HUES6 (cell line): ENCODE results near the gene MYO18B.

Source experiments
- H3K27ac ChIP-seq: 2 replicates; pipeline ENCODE4 v1.7.0; 2013; ENCODE audit warnings: low read depth, mild to moderate bottlenecking, low read length, inconsistent platforms
- H3K27me3 ChIP-seq: 2 replicates; pipeline ENCODE4 v1.6.1; 2013; ENCODE audit warnings: low read length; ENCODE audit not compliant: control insufficient read depth, insufficient read depth
- H3K36me3 ChIP-seq: 2 replicates; pipeline ENCODE4 v1.6.1; 2013; ENCODE audit warnings: low read length; ENCODE audit not compliant: control insufficient read depth, insufficient read depth
- H3K4me1 ChIP-seq: 2 replicates; pipeline ENCODE4 v1.6.1; 2013; ENCODE audit warnings: low read length; ENCODE audit not compliant: control insufficient read depth, insufficient read depth
- H3K4me3 ChIP-seq: 2 replicates; pipeline ENCODE4 v1.5.1; 2013; ENCODE audit warnings: low read depth, low read length
- H3K9ac ChIP-seq: one replicate; pipeline ENCODE4 v1.6.1; 2013; ENCODE audit warnings: mild to moderate bottlenecking, low read length
- H3K9me3 ChIP-seq: 2 replicates; pipeline ENCODE4 v1.6.1; 2013; ENCODE audit warnings: low read depth, low read length; ENCODE audit not compliant: control insufficient read depth, insufficient read depth

MYO18B gene

GRCh38 chr22:26068571-26068970 lies 326.6 kb downstream of the MYO18B start:
- Histone ChIP-seq H3K4me1 (peaks cover 42% of the 10 kb centered on the region), H3K27ac (peak overlapping the region; percentile 53; the same call in 1 of the 2 replicates), H3K4me3 (no peak overlapping the region), H3K27me3 (no peaks in the 10 kb centered on the region), H3K9ac (peak overlapping the region; percentile 11), H3K36me3 (no peaks in the 10 kb centered on the region), H3K9me3 (no peaks in the 10 kb centered on the region; the same call in 1 of the 2 replicates)

GRCh38 chr22:26072621-26073020 lies 330.6 kb downstream of the MYO18B start:
- Histone ChIP-seq H3K36me3 (no peaks in the 10 kb centered on the region), H3K9me3 (no peaks in the 10 kb centered on the region; the same call in 1 of the 2 replicates), H3K27ac (no peak overlapping the region), H3K4me1 (peaks cover 22% of the 10 kb centered on the region), H3K4me3 (no peak overlapping the region), H3K9ac (no peak overlapping the region), H3K27me3 (no peaks in the 10 kb centered on the region)

GRCh38 chr22:26075251-26075650 lies 333.3 kb downstream of the MYO18B start:
- Histone ChIP-seq H3K27ac (no peak overlapping the region), H3K9ac (no peak overlapping the region), H3K4me3 (no peak overlapping the region), H3K9me3 (no peaks in the 10 kb centered on the region; the same call in 1 of the 2 replicates), H3K27me3 (no peaks in the 10 kb centered on the region), H3K4me1 (no peaks in the 10 kb centered on the region), H3K36me3 (no peaks in the 10 kb centered on the region)

- Histone ChIP-seq H3K4me1 (no peaks in the 10 kb centered on the region), H3K4me3 (no peak overlapping the region), H3K9ac (no peak overlapping the region)
Measured at GRCh38 chr22:26079009-26079408, 337.0 kb downstream of the MYO18B start.

More at GRCh38 chr22:26079009-26079408, 337.0 kb downstream of the MYO18B start:
- Histone ChIP-seq H3K27ac (no peak overlapping the region), H3K27me3 (peaks cover 10% of the 10 kb centered on the region), H3K9me3 (no peaks in the 10 kb centered on the region), H3K36me3 (no peaks in the 10 kb centered on the region)
